HG02571 (cell line): ENCODE results near the gene ZNF362.

Source experiments
- ATAC-seq: cut with Tn5 transposase; IDR thresholded peaks from one replicate; pipeline ENCODE4 v1.9.1; 2021; ENCODE audit warnings: mild to moderate bottlenecking, moderate library complexity; ENCODE audit not compliant: unreplicated experiment

The ZNF362 gene

GRCh38 chr1:33244143-33244808 is 12.0 kb upstream of the ZNF362 start:
- no peak for ATAC-seq

GRCh38 chr1:33244809-33245186 is 11.5 kb upstream of the ZNF362 start:
- no peak for ATAC-seq

- ATAC-seq, result no peak
Observed at GRCh38 chr1:33246171-33246570, 10.1 kb upstream of the ZNF362 start.

- ATAC-seq, result no peak
Observed at GRCh38 chr1:33247545-33247944, 8.7 kb upstream of the ZNF362 start.

- ATAC-seq, result no peak
Observed at GRCh38 chr1:33248244-33248643, 8.0 kb upstream of the ZNF362 start.

GRCh38 chr1:33249422-33249821 is 6.9 kb upstream of the ZNF362 start:
- ATAC-seq, result no peak

GRCh38 chr1:33250217-33250616 is 6.1 kb upstream of the ZNF362 start:
- no peak for ATAC-seq

- ATAC-seq, result no peak
Observed at GRCh38 chr1:33250724-33251123, 5.6 kb upstream of the ZNF362 start.

GRCh38 chr1:33254491-33254890 is 1.8 kb upstream of the ZNF362 start:
- no peak for ATAC-seq

GRCh38 chr1:33255347-33256220 is 708 bp upstream of the ZNF362 start:
- no peak for ATAC-seq

- ATAC-seq, result no peak
Observed at GRCh38 chr1:33256221-33256470, 146 bp upstream of the ZNF362 start.

GRCh38 chr1:33257207-33257771 is 997 bp downstream of the ZNF362 start:
- no peak for ATAC-seq

GRCh38 chr1:33257772-33258712 is 1.8 kb downstream of the ZNF362 start:
- ATAC-seq, result no peak

- ATAC-seq, result no peak
Observed at GRCh38 chr1:33258788-33259274, 2.5 kb downstream of the ZNF362 start.

- ATAC-seq, result no peak
Observed at GRCh38 chr1:33259879-33260278, 3.6 kb downstream of the ZNF362 start.

- no peak for ATAC-seq
Observed at GRCh38 chr1:33260439-33260838, 4.1 kb downstream of the ZNF362 start.

- no peak for ATAC-seq
Observed at GRCh38 chr1:33261344-33261743, 5.1 kb downstream of the ZNF362 start.

GRCh38 chr1:33263890-33264504 is 7.7 kb downstream of the ZNF362 start:
- ATAC-seq, result no peak

GRCh38 chr1:33265780-33266605 is 9.7 kb downstream of the ZNF362 start:
- no peak for ATAC-seq

GRCh38 chr1:33266766-33267165 is 10.5 kb downstream of the ZNF362 start:
- no peak for ATAC-seq
